HCT116 (cell line): ENCODE data around the gene CDKN1A. TPM values are rescaled to one million over a fixed set of nuclear protein-coding genes. Genes with fewer than 3 reads are reported as not detected.

ENCODE experiments used
- ATAC-seq: fragments of 200-7000 bp; cut with Tn5 transposase; 2 replicates; pipeline ENCODE4 v1.9.1; 2020; ENCODE audit warnings: mild to moderate bottlenecking, moderate library complexity
- BruUV-seq: library from RNA; stranded (reverse); fragments of 400-500 nt; replicated peaks from 2 replicates; lab custom pipeline; 2021; lab: Mats Ljungman, UMichigan
- CTCF ChIA-PET: fragments of 300-600 bp; sonication (Branson Sonifier 250); formaldehyde crosslinking; loops from one replicate; lab custom pipeline; 2021; ENCODE audit warnings: antibody characterized with exemption; lab: Charles Lee
- POLR2A ChIA-PET: fragments of 300-600, 350-600 bp; sonication (Branson Sonifier 250); formaldehyde crosslinking; loops from one replicate; lab custom pipeline; 2021; ENCODE audit warnings: antibody characterized with exemption; lab: Charles Lee
- RAD21 ChIA-PET, 2 experiments: fragments of 300-600 bp; sonication (Branson Sonifier 250); formaldehyde crosslinking; loops; one replicate each; lab custom pipeline; 2023; ENCODE audit warnings: low total read pairs in 2 of 2; ENCODE audit not compliant: uncharacterized antibody in 2 of 2, unreplicated experiment in 2 of 2, low non-redundant PET in 1 of 2; lab: Charles Lee
- DNase-seq: peaks from one replicate; pipeline ENCODE4 v3.0.0-alpha.2; 2010; ENCODE audit warnings: low read depth, low spot score
- H2AFZ ChIP-seq: fragments of 200-600 bp; shearing (Covaris generic), sonication (generic); 2 replicates; pipeline ENCODE4 v1.6.1; 2017; ENCODE audit warnings: low read depth, mixed run types, mixed read lengths, antibody characterized with exemption, low read length; ENCODE audit not compliant: poor library complexity, severe bottlenecking
- H3K27ac ChIP-seq: 2 replicates; pipeline ENCODE4 v1.5.1; 2012; ENCODE audit warnings: low read depth, low read length
- H3K27me3 ChIP-seq: fragments of 200-600 bp; sonication (generic); 2 replicates; pipeline ENCODE4 v1.6.1; 2016; ENCODE audit warnings: mixed run types, low read length, mixed read lengths; ENCODE audit not compliant: insufficient read depth
- H3K36me3 ChIP-seq, 2 experiments: fragments of 200-500 bp in 1 of 2; fragments of 200-600 bp in 1 of 2; sonication (Bioruptor generic) in 1 of 2; sonication (generic) in 1 of 2; 2 replicates each; pipeline versions ENCODE4 v1.5.1 to v1.6.1; 2014 to 2016; ENCODE audit warnings: low read length in 2 of 2, inconsistent platforms in 1 of 2, mixed read lengths in 1 of 2, mixed run types in 1 of 2; ENCODE audit not compliant: insufficient read depth in 2 of 2, control insufficient read depth in 1 of 2
- H3K4me1 ChIP-seq, 2 experiments: fragments of 200-600 bp in 1 of 2; sonication (generic) in 1 of 2; 2 replicates each; pipeline versions ENCODE4 v1.5.1 to v1.6.1; 2012 to 2017; ENCODE audit warnings: low read length in 2 of 2, inconsistent platforms in 1 of 2, mild to moderate bottlenecking in 1 of 2, mixed read lengths in 1 of 2, mixed run types in 1 of 2, moderate library complexity in 1 of 2; ENCODE audit not compliant: insufficient read depth in 2 of 2, control insufficient read depth in 1 of 2
- H3K4me2 ChIP-seq: fragments of 200-600 bp; sonication (generic); 2 replicates; pipeline ENCODE4 v1.6.1; 2017; ENCODE audit warnings: mixed run types, low read length, mixed read lengths
- H3K4me3 ChIP-seq, 2 experiments: fragments of 200-600 bp in 1 of 2; sonication (generic) in 1 of 2; replicated peaks in 1 of 2; 2 replicates each; pipeline ENCODE4 v1.5.1; 2011 to 2016; ENCODE audit warnings: low read length in 2 of 2, control low read depth in 1 of 2, low read depth in 1 of 2, mild to moderate bottlenecking in 1 of 2, mixed read lengths in 1 of 2, mixed run types in 1 of 2
- H3K79me2 ChIP-seq: fragments of 200-600 bp; sonication (generic); 2 replicates; pipeline ENCODE4 v1.6.1; 2017; ENCODE audit warnings: mild to moderate bottlenecking, mixed run types, low read length, moderate library complexity, mixed read lengths; ENCODE audit not compliant: insufficient read depth
- H3K9ac ChIP-seq: fragments of 200-600 bp; sonication (generic); 2 replicates; pipeline ENCODE4 v1.6.1; 2016; ENCODE audit warnings: low read length, mixed read lengths
- H3K9me2 ChIP-seq: fragments of 200-600 bp; sonication (generic), shearing (Covaris generic); 2 replicates; pipeline ENCODE4 v1.6.1; 2017; ENCODE audit warnings: mixed run types, mild to moderate bottlenecking, moderate library complexity; ENCODE audit not compliant: insufficient read depth
- H3K9me3 ChIP-seq, 2 experiments: fragments of 200-500 bp in 1 of 2; fragments of 200-600 bp in 1 of 2; sonication (Bioruptor generic) in 1 of 2; sonication (generic) in 1 of 2; 2 replicates each; pipeline ENCODE4 v1.6.1; 2014 to 2017; ENCODE audit warnings: low read length in 2 of 2, mixed read lengths in 2 of 2, inconsistent platforms in 1 of 2, low read depth in 1 of 2, mild to moderate bottlenecking in 1 of 2, mixed run types in 1 of 2, moderate library complexity in 1 of 2; ENCODE audit not compliant: control insufficient read depth in 1 of 2, insufficient read depth in 1 of 2
- H4K20me1 ChIP-seq: fragments of 200-600 bp; sonication (generic), shearing (Covaris generic); 2 replicates; pipeline ENCODE4 v1.6.1; 2017; ENCODE audit warnings: mixed run types, mild to moderate bottlenecking, moderate library complexity; ENCODE audit not compliant: insufficient read depth
- CBX3 ChIP-seq: IDR thresholded peaks from 2 replicates; pipeline ENCODE4 v1.6.1; 2012; ENCODE audit warnings: low read depth
- EGR1 ChIP-seq: IDR thresholded peaks from 2 replicates; pipeline ENCODE4 v1.6.1; 2012; ENCODE audit warnings: low read depth
- ELF1 ChIP-seq: IDR thresholded peaks from 2 replicates; pipeline ENCODE4 v1.6.1; 2012; ENCODE audit warnings: low read depth, borderline replicate concordance
- EZH2phosphoT487 ChIP-seq: fragments of 200-600 bp; IDR thresholded peaks from 2 replicates; pipeline ENCODE4 v1.6.1; 2018; ENCODE audit warnings: antibody characterized with exemption, borderline replicate concordance
- FOSL1 ChIP-seq: IDR thresholded peaks from 2 replicates; pipeline ENCODE4 v1.6.1; 2012; ENCODE audit warnings: low read depth
- JUND ChIP-seq: IDR thresholded peaks from 2 replicates; pipeline ENCODE4 v1.6.1; 2012
- POLR2A ChIP-seq: IDR thresholded peaks from 2 replicates; pipeline ENCODE4 v1.7.0; 2011; ENCODE audit warnings: borderline replicate concordance; ENCODE audit not compliant: insufficient read depth, insufficient read length; ENCODE audit errors: extremely low read depth
- RAD21 ChIP-seq: IDR thresholded peaks from 2 replicates; pipeline ENCODE4 v1.6.1; 2012; ENCODE audit warnings: low read depth, mild to moderate bottlenecking
- SIN3A ChIP-seq: IDR thresholded peaks from 2 replicates; pipeline ENCODE4 v1.6.1; 2012; ENCODE audit warnings: low read depth
- TCF7L2 ChIP-seq: IDR thresholded peaks from 2 replicates; pipeline ENCODE4 v1.7.0; 2011; ENCODE audit warnings: borderline replicate concordance, inconsistent platforms; ENCODE audit not compliant: insufficient read depth, insufficient read length; ENCODE audit errors: extremely low read depth
- YY1 ChIP-seq: IDR thresholded peaks from 2 replicates; pipeline ENCODE4 v1.6.1; 2011; ENCODE audit warnings: low read length, low read depth, moderate library complexity, mild to moderate bottlenecking; ENCODE audit not compliant: insufficient replicate concordance; ENCODE audit errors: extremely low read depth
- ZFX ChIP-seq: fragments of 450-650 bp; IDR thresholded peaks from 2 replicates; pipeline ENCODE4 v1.6.1; 2017
- intact Hi-C: fragments of 100-400 bp; cut with micrococcal nuclease; formaldehyde crosslinking; loops from 2 replicates; pipeline ENCODE4 v1.10.0; 2022
- total RNA-seq: library from RNA; stranded (reverse); gene quantifications from one replicate; pipeline ENCODE4 v1.2.1, GENCODE V29; 2021; ENCODE audit not compliant: unreplicated experiment
- TF ChIP-seq, protein P1 (sequence below): IDR thresholded peaks from 2 replicates; pipeline ENCODE4 v1.6.1; 2011; ENCODE audit warnings: mild to moderate bottlenecking, low read length, moderate library complexity; ENCODE audit not compliant: insufficient replicate concordance; ENCODE audit errors: extremely low read depth

CDKN1A gene
- total RNA-seq, 1 experiment from 2014 or later = 179 TPM

DNA sequence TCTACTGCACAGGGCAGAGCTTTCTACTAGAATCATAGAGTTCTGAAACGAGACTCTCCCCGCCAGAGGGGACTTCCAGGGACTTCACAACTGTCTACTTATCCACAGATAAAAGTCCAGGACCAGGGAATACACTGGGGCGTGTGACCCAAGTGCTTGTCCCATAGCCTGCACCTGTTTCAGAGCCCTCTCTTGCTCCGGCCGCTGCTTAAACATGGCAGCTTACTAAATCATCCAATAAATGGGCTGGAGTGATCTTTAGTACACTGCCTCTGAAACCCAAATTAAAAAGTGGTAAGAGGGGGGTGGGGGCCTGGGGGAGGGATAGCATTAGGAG lies 10.2 kb downstream of the CDKN1A start:
- H3K9ac ChIP-seq = no peak overlapping the region
- TF ChIP-seq RAD21 (no peak), EGR1 (no peak), YY1 (no peak), SIN3A (no peak), POLR2A (no peak), CBX3 (no peak)
- no peak overlapping the region for H3K4me2 ChIP-seq
- BruUV-seq = no TSS peak
- no peak overlapping the region for H3K4me3 ChIP-seq
- no peak overlapping the region for H2AFZ ChIP-seq
- H4K20me1 ChIP-seq = no peaks in the 10 kb centered on the region
- POLR2A ChIA-PET = interaction anchor here (0.8 to 2.4 kb wide), 3 partner anchors 10 to 17 kb away, joined by 4 to 9 read pairs (median 5); partner anchors contain the start of gene CDKN1A
- H3K27ac ChIP-seq = no peak overlapping the region
- peak; percentile 37; the same call in 1 of the 2 replicates for ATAC-seq
- DNase-seq = no peak
- intact Hi-C loops = no loop called here
- no peaks in the 10 kb centered on the region for H3K9me3 ChIP-seq
- RAD21 ChIA-PET = interaction anchor here in 1 of 2 experiments (0.6 kb wide), 1 partner anchor 215 kb away, joined by 3 read pairs; no protein-coding TSS in a partner anchor
- CTCF ChIA-PET = interaction anchor here (0.9 to 1.0 kb wide), 2 partner anchors 36 to 70 kb away, joined by 3 to 4 read pairs; no protein-coding TSS in a partner anchor
- peaks cover 10% of the 10 kb centered on the region for H3K79me2 ChIP-seq
- peaks cover 25 to 33% of the 10 kb centered on the region in 2 experiments for H3K36me3 ChIP-seq
- H3K27me3 ChIP-seq = no peaks in the 10 kb centered on the region
- 0 out of 4 replicates have a peak, but pooled peaks cover 0 to 1% of the 10 kb centered on the region in 2 experiments for H3K4me1 ChIP-seq
- no peaks in the 10 kb centered on the region for H3K9me2 ChIP-seq

DNA sequence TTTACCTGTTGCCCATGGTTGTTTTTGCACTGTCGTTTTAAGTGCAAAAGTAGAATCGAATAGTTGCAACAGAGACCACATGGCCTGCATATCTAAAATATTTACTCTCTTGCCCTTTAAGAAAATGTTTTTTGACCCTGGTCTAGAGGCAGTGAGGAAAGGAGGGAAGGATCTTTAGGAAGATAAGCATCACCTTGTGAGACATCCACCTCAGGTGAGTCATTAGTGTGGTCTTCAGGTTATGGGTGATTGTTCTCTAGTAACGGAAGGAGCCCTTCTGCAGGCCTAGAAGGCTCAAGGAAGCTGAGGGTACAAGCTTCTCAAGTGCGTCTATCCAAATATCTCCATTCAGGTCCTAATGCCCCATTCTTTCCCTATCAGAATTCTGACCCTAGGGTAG lies 12.5 kb downstream of the CDKN1A start:
- CTCF ChIA-PET = no interaction called here
- RAD21 ChIA-PET = no interaction called here
- Histone ChIP-seq H2AFZ (no peak overlapping the region), H3K9me3 (no peaks in the 10 kb centered on the region), H3K27me3 (no peaks in the 10 kb centered on the region), H3K4me3 (no peak overlapping the region), H3K9me2 (no peaks in the 10 kb centered on the region), H3K79me2 (no peaks in the 10 kb centered on the region), H3K4me2 (no peak overlapping the region), H3K9ac (no peak overlapping the region), H3K27ac (no peak overlapping the region), H3K4me1 (no peaks in the 10 kb centered on the region), H4K20me1 (no peaks in the 10 kb centered on the region), H3K36me3 (peaks cover 10 to 11% of the 10 kb centered on the region in 2 experiments)
- no TSS peak for BruUV-seq
- POLR2A ChIA-PET = interaction anchor here (1.2 to 1.3 kb wide), 2 partner anchors 10 to 13 kb away, joined by 3 to 4 read pairs; partner anchors contain the start of gene CDKN1A
- no peak for TF ChIP-seq RAD21
- TF ChIP-seq FOSL1 = no peak
- TF ChIP-seq, protein P1, sequence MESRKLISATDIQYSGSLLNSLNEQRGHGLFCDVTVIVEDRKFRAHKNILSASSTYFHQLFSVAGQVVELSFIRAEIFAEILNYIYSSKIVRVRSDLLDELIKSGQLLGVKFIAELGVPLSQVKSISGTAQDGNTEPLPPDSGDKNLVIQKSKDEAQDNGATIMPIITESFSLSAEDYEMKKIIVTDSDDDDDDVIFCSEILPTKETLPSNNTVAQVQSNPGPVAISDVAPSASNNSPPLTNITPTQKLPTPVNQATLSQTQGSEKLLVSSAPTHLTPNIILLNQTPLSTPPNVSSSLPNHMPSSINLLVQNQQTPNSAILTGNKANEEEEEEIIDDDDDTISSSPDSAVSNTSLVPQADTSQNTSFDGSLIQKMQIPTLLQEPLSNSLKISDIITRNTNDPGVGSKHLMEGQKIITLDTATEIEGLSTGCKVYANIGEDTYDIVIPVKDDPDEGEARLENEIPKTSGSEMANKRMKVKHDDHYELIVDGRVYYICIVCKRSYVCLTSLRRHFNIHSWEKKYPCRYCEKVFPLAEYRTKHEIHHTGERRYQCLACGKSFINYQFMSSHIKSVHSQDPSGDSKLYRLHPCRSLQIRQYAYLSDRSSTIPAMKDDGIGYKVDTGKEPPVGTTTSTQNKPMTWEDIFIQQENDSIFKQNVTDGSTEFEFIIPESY = no peak
- no peak for TF ChIP-seq JUND
- TF ChIP-seq EGR1 = no peak
- no peak for TF ChIP-seq ELF1
- no peak for TF ChIP-seq TCF7L2
- TF ChIP-seq SIN3A = no peak
- no peak for TF ChIP-seq ZFX
- no peak for TF ChIP-seq EZH2phosphoT487
- ATAC-seq = no peak
- DNase-seq = no peak
- intact Hi-C loops = no loop called here
